Measurements from ENCODE around the gene TRIM15.

DNA sequence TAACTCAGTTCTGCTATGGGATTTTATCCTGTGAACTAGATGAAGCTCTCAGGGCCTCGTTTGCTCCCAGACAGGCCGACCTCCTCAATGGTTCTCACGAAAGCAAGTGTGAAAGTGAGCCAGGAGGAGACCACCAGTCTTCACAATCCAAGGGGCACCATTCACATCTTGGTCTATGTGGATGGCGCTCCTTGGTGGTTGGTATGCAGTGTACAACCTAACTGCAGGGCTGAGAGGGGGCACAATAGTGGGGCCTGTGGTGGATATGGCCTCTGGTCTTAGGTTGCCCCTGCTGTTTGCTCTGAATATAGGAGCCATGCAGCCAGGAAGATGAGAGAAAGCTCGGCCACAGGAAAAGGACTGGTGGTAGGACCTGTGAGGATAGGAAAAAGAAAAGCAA is 25.2 kb downstream of the TRIM15 start:
- TF ChIP-seq, protein P1, sequence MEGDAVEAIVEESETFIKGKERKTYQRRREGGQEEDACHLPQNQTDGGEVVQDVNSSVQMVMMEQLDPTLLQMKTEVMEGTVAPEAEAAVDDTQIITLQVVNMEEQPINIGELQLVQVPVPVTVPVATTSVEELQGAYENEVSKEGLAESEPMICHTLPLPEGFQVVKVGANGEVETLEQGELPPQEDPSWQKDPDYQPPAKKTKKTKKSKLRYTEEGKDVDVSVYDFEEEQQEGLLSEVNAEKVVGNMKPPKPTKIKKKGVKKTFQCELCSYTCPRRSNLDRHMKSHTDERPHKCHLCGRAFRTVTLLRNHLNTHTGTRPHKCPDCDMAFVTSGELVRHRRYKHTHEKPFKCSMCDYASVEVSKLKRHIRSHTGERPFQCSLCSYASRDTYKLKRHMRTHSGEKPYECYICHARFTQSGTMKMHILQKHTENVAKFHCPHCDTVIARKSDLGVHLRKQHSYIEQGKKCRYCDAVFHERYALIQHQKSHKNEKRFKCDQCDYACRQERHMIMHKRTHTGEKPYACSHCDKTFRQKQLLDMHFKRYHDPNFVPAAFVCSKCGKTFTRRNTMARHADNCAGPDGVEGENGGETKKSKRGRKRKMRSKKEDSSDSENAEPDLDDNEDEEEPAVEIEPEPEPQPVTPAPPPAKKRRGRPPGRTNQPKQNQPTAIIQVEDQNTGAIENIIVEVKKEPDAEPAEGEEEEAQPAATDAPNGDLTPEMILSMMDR (conservative IDR thresholded peaks at IDR 0.05; ENCODE audit: low read depth, low read length) = no peak
- TF ChIP-seq EZH2 (IDR thresholded peaks at IDR 0.05; ENCODE audit: low read length, unreplicated experiment) = no peak
- no peak for TF ChIP-seq EZH2phosphoT487 (IDR thresholded peaks at IDR 0.05; ENCODE audit: borderline replicate concordance, low read length)

Data from PC-3 (cell line).